A549 treated with CORT108297 at 1 μM for 4 hours (cell line): ENCODE data around the gene VSIG8. TPM values are rescaled to one million over a fixed set of nuclear protein-coding genes. Genes with fewer than 3 reads are reported as not detected.

Source experiments
- total RNA-seq: library from RNA; stranded (reverse); fragments of 200-300 nt; extraction: Qiagen RNA extraction; gene quantifications from 5 replicates; pipeline ENCODE4 v1.2.3, GENCODE V29; 2022

The VSIG8 gene
- 0.05 TPM in 2 of 5 replicates, not detected in the others for total RNA-seq

GRCh38 chr1:159862557-159862956 is at the start of gene VSIG8:
Gene VSIG8 (minus strand): TSS chr1:159862657. CDS start chr1:159862521, 136 bp downstream.

GRCh38 chr1:159900086-159900680 is 37.7 kb upstream of the VSIG8 start, which contains the start of gene CFAP45:
Gene CFAP45 (minus strand): TSS chr1:159900165. CDS start chr1:159900098, 67 bp downstream.

GRCh38 chr1:159826441-159827101 is 35.9 kb downstream of the VSIG8 start, which contains the start of gene SLAMF8:
Gene SLAMF8 (plus strand): TSS chr1:159826873. CDS start chr1:159826899, 26 bp downstream.

Other genes with a start within 250 kb of the VSIG8 start
- gene CRP, start 148.1 kb downstream of the VSIG8 start, total RNA-seq, result not detected in 5 replicates
- gene DUSP23, start 81.7 kb downstream of the VSIG8 start, total RNA-seq, result 48.7 to 79.3 TPM (median 76.6 TPM) in 5 replicates
- not detected in 5 replicates for gene FCRL6, start 60.3 kb downstream of the VSIG8 start, total RNA-seq
- gene SLAMF8, start 35.8 kb downstream of the VSIG8 start, total RNA-seq, result 0.03 TPM in 1 of 5 replicates, not detected in the others
- 0.61 to 0.79 TPM (median 0.73 TPM) in 5 replicates for gene CFAP45, start 37.5 kb upstream of the VSIG8 start, total RNA-seq
- gene TAGLN2, start 62.9 kb upstream of the VSIG8 start, total RNA-seq, result 1,030 to 1,080 TPM (median 1,063 TPM) in 5 replicates
- gene IGSF9, start 83.0 kb upstream of the VSIG8 start, total RNA-seq, result 0.17 to 0.29 TPM (median 0.22 TPM) in 5 replicates
- gene SLAMF9, start 91.6 kb upstream of the VSIG8 start, total RNA-seq, result 0.13 to 0.83 TPM (median 0.40 TPM) in 5 replicates
- 4.1 to 4.6 TPM (median 4.4 TPM) in 5 replicates for gene PIGM, start 169.3 kb upstream of the VSIG8 start, total RNA-seq
- gene KCNJ10, start 207.5 kb upstream of the VSIG8 start, total RNA-seq, result 0.09 TPM in 1 of 5 replicates, not detected in the others
- gene KCNJ9, start 218.9 kb upstream of the VSIG8 start, total RNA-seq, result 0.02 TPM in 1 of 5 replicates, not detected in the others
- gene IGSF8, start 236.0 kb upstream of the VSIG8 start, total RNA-seq, result 6.0 to 10.1 TPM (median 10.0 TPM) in 5 replicates